ENCODE data around the gene XKR8. TPM values are rescaled to one million over a fixed set of nuclear protein-coding genes. Genes with fewer than 3 reads are reported as not detected.

The XKR8 gene
- total and polyA plus RNA-seq, 9 of the 15 experiments (the other 6 are each of a cell fraction or from before 2014, with no cell fraction given) = 0.45 to 2.8 (median 1.7) TPM

GRCh38 chr1:27979151-27979858 lies 19.5 kb downstream of the XKR8 start (continued):
- TF ChIP-seq TRIM24 (IDR thresholded peaks at IDR 0.05) (peak; percentile 82 to 88), CTCF (IDR thresholded peaks at IDR 0.05 in 2 of 3, conservative IDR thresholded peaks at IDR 0.05 in 1 of 3; ENCODE audit: insufficient read depth in 2 of 3, low read depth in 1 of 3, low read length in 3 of 3) (peak; percentile 66 to 96 (median 73); a peak in 5 of 6 replicates), NUFIP1 (IDR thresholded peaks at IDR 0.05; ENCODE audit: partially characterized antibody) (no peak), SP2 (IDR thresholded peaks at IDR 0.05; ENCODE audit: extremely low read depth, low read depth, low read length, poor library complexity, severe bottlenecking) (no peak), POLR2AphosphoS5 (IDR thresholded peaks at IDR 0.05; ENCODE audit: control insufficient read depth, insufficient read depth, low read depth, low read length) (peak; percentile 90), MAZ (CRISPR knock-in tag; conservative IDR thresholded peaks at IDR 0.05 in 1 of 2, IDR thresholded peaks at IDR 0.05 in 1 of 2) (peak; percentile 25 to 33; a peak in 1 of 4 replicates), TCF7 (IDR thresholded peaks at IDR 0.05; ENCODE audit: borderline replicate concordance) (no peak), TCF3 (CRISPR knock-in tag; IDR thresholded peaks at IDR 0.05) (peak; percentile 96), HDAC3 (IDR thresholded peaks at IDR 0.05; ENCODE audit: borderline replicate concordance, partially characterized antibody) (peak; percentile 81), FOXA1 (IDR thresholded peaks at IDR 0.05; ENCODE audit: borderline replicate concordance) (peak; percentile 100), PYGO2 (tag; IDR thresholded peaks at IDR 0.05) (no peak), SOX6 (IDR thresholded peaks at IDR 0.05) (peak; percentile 86), HCFC1 (IDR thresholded peaks at IDR 0.05; ENCODE audit: low read depth, low read length) (0 out of 2 replicates have a peak, but pooled peaks have one; percentile 24), CBX5 (IDR thresholded peaks at IDR 0.05; ENCODE audit: borderline replicate concordance, low read depth) (no peak), ZNF224 (CRISPR knock-in tag; IDR thresholded peaks at IDR 0.05) (no peak), NEUROD1 (IDR thresholded peaks at IDR 0.05; ENCODE audit: borderline replicate concordance, low read depth, low read length, partially characterized antibody) (peak; percentile 82), ZNF384 (IDR thresholded peaks at IDR 0.05; ENCODE audit: low read depth, low read length) (0 out of 2 replicates have a peak, but pooled peaks have one; percentile 40), NFIX (CRISPR knock-in tag; IDR thresholded peaks at IDR 0.05; ENCODE audit: low read depth) (no peak), RFX1 (IDR thresholded peaks at IDR 0.05) (peak; percentile 8; the same call in 1 of the 2 replicates), MTA2 (IDR thresholded peaks at IDR 0.05; ENCODE audit: low read depth) (peak; percentile 94), BRF2 (IDR thresholded peaks at IDR 0.05; ENCODE audit: borderline replicate concordance, insufficient read depth, insufficient read length) (no peak), ZNF124 (CRISPR knock-in tag; IDR thresholded peaks at IDR 0.05) (no peak)
- TF ChIP-seq, protein P1, sequence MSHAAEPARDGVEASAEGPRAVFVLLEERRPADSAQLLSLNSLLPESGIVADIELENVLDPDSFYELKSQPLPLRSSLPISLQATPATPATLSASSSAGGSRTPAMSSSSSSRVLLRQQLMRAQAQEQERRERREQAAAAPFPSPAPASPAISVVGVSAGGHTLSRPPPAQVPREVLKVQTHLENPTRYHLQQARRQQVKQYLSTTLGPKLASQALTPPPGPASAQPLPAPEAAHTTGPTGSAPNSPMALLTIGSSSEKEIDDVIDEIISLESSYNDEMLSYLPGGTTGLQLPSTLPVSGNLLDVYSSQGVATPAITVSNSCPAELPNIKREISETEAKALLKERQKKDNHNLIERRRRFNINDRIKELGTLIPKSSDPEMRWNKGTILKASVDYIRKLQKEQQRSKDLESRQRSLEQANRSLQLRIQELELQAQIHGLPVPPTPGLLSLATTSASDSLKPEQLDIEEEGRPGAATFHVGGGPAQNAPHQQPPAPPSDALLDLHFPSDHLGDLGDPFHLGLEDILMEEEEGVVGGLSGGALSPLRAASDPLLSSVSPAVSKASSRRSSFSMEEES (CRISPR knock-in tag; IDR thresholded peaks at IDR 0.05) = no peak
- TF ChIP-seq, protein P2, sequence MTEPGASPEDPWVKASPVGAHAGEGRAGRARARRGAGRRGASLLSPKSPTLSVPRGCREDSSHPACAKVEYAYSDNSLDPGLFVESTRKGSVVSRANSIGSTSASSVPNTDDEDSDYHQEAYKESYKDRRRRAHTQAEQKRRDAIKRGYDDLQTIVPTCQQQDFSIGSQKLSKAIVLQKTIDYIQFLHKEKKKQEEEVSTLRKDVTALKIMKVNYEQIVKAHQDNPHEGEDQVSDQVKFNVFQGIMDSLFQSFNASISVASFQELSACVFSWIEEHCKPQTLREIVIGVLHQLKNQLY (CRISPR knock-in tag; conservative IDR thresholded peaks at IDR 0.05) = no peak
